ENCODE measurements around the gene VASN.
"Not testable (repeated sequence)": the region's sequence is repeated elsewhere in the genome, so short reads cannot be mapped to it uniquely, and the experiment has no call there.

Gene VASN

DNA sequence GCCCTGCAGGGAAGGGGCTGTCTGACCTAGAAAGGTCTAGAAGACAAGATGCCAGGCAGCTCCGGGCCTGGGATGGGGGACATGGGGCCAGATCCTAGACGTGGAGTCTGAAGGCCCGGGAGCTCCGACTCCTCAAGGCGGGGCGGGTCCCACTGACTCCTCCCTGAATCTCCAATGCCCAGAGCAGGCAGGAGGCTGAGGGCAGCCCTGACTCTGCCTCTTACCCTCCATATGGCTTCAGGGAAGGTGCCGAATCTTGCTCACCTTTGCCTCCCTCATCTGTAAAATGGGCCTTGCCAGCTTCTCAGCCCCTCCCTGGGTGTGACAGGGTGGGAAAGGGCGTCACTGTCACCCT, 14.8 kb downstream of the VASN start:
- no peak for DNase-seq

DNA sequence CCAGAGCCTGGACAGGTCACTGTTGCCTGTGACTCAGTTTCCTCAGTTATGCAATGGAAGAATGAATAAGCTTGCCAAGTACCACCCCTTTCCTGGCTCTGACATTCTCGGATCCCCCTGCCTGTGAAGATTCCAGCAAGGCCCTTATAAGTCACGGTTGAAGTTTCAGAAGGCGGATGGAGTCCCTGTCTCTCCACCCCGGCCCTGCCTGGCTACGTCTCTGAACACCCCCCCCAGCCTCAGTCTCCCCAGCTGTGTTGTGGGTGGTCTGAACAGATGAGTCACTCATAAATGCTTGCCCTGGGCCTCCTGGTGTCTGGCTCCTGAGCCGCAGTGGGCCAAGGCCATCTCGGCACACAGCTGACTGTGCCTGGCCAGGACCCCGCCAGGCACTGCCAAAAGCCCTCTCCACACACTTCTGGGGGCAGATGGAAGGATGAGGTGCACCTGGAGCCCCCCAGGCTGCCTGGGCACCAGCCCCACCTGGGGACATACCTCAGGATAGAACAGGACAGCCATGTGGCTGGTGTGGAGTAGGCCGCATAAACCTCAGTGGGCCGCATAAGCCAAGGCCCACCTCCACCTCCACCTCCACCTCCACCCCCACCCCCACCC, 15.4 kb downstream of the VASN start:
- no peak for DNase-seq

- no peak for DNase-seq
These were observed 16.1 kb downstream of the VASN start for GRCh38 chr16:4387781-4388180.

DNA sequence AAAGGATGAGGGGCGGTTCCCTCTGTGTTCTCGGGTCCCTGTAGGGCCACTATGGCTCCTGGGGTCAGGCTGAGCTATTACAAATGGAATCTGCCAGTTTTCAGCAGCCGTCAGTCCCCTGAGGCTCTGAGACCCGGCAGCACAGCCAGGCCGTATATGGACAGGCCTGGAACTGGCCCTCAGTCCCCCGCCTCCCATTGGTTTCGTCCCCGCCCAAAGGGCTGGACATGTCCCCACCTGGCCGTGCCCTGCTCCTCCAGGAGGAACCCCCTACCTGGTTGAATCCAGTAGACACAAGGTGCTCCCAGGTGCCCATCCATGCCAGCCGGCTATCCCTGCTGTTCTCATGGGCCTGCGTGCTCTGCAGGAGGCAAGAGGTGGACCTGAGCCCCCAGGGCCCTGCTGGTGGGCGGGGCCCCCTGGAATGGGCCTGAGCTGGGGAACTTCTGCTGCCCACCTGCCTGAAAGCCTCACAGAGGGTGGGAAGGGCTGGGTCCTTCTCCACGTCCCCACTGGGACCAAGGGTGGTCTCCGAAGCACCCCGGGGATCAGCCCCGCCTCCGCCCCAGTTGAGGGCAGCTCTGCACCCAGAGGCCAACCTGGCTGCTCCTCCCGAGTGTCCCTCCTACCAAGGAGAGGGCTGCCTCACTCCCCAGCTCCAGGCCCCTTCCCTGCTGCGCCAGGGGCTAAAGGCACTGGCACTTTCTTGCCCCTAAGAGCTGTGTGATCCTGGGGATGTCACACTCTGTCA, 16.8 kb downstream of the VASN start:
- no peak for DNase-seq

DNA sequence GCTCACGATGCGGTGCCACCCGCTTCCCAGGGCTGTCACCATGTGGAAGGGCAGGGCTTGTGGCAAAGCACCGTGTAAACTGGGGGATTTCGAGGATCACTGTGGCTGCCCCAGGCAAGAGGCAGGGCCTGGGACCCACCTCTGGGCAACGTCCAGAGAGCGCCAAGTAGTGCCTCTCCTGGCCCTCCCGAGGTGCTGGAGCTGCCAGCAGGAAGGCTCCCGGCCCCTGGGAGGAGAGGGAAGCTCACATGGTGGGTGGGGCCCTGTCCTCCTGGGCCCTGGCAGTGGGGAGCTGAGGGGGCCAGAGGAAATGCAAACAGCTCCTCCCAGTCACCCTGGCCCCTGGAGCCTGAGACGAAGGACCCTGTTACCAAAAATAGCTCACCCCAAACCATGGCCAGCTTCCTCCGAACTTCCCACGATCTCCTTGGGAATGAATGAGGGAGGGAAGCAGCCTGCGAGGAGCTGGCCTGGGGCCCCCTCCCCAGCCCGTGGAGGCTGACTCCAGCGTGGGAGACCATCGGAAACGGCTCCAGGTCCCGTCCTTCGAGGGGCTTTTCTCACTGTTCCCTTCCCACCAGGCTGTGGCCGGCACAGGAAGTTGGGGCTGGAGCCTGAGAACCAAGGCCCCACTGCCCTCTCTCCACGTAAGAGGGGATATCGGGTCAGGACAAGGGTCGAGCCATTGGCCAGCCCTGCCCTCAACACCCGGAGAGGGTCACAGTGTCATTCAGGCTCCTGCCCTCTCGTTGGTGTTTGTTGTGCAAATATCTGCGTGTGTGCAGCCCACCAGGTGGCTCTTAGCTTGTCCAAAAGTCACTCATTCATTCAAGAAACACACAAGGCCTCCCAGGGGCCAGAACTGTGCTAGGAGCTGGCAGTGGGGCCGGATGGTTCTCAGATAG, 17.7 kb downstream of the VASN start:
- no peak for DNase-seq

DNA sequence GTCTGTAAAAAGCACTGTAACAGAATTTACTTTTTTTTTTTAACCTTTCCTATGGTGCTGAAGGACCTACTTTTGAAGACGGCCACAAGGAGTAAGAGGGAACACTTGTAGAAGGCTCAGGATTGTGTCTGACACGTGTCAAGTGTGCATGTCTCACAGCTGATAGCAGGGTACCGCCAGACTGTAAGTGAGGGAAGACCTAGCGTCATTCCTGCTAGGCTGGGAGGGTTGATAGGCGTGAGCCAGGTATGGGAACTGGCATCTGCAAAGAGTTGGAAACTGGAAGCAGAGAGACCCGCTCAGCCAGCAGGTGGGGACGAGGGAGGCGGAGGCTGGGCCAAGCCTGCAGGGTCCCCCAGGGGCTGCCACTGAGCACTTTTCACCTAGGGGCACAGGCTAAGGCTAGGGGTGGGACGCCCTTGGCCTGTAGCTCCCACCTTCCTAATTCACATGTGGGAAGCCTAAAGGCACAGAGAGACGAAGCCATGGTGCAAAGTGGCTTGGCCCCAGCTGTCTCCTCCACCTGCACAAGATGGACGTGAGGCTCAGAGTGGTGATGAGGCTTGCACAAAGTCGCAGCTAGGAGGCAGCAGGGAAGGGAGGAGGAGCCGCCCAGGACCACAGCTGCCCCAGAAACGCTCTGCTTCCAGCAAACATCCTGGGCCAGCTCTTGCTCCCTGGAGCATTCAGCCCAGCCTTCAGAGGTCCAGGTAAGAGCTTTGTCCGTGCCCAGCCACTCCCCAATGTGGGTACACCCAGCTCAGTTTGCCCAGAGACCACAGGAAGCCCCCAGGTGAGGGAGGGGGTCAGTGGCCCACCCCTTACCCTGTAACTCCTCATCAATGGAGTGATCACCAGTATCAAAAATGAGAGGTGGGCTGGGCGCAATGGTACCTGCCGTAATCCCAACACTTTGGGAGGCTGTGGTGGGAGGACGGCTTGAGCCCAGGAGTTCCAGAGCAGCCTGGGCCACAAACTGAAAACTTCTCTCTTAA, 18.9 kb downstream of the VASN start:
- no peak for DNase-seq

GRCh38 chr16:4391631-4392381, 20.2 kb downstream of the VASN start:
- no peak for DNase-seq

- no peak for DNase-seq
These were observed 21.0 kb downstream of the VASN start for GRCh38 chr16:4392382-4393239.

DNA sequence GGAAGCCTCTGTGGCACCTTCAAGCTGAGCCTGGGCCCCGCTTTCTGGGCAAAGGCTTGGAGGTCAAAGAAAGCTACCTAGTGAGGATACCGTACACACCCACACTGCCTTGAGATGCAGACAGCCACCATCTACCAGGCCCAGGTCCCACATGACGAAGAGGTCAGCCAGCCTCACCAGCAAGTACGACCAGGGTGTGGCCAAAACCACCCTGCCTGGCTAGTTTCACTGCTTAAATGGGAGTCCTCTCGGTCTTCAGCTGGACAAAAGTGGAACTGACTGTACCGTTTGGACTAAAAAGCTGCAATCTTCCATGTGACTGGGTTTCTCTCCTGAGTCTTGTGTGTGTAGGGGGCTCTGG, 21.6 kb downstream of the VASN start:
- no peak for DNase-seq

GRCh38 chr16:4393850-4394249, 22.2 kb downstream of the VASN start:
- DNase-seq = not testable (repeated sequence)

DNA sequence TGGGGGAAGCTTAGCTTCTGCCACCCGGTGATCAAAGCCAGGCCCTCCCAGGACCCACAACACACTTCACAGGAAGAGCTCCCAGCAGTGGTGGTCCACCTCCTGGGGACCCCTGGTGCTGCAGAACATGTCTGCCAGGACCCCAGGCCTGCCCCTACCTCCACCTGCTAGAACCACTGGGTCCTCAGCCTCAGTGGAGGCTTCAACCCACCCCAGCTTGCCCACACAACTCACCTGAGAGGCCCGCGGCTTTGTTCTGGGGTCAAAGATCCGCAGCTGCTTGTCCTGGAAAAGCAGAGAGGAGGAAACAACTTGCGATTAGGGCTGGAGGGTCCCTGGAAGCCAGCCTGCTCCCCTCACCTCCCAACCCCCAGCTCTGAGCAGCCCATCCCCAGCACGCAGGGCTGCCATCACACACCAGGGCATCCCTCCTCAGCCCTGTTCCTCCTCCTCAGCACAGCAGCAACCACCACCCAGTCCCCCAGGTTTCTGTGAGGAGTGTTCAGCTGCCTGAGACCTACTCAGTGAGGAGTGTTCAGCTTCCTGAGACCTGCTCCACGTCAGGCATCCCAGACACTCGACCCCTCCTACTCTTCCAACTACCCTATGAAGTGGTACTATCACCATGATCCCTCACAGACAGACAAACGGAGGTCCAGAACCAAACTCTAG, 23.5 kb downstream of the VASN start:
- DNase-seq = no peak

GRCh38 chr16:4399001-4399730, 27.5 kb downstream of the VASN start:
- no peak for DNase-seq

DNA sequence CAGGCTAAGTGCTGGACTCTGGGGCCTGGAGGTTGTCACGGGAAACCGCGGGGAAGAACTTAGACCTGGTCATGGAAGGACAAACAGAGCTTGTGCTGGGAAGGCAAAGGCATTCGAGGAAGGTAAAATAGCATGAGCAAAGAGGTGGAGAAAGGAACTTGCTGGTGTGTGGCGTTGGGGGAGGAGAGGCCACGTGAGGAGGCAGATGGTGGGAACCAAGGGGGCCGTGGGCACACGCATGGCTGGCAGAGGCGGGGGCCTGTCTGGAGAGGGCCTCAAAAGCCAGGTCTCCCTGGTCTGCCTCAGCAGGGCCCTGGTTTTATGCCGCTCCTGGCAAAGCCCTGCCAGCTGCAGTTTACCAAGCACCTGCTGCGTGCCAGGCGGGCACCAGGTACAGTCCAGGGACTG, 29.4 kb downstream of the VASN start:
- no peak for DNase-seq

GRCh38 chr16:4401510-4401909, 29.9 kb downstream of the VASN start:
- DNase-seq = no peak

- DNase-seq = peak; percentile 16
These were observed 30.9 kb downstream of the VASN start for GRCh38 chr16:4402439-4403132.

- DNase-seq = no peak
These were observed 31.7 kb downstream of the VASN start for GRCh38 chr16:4403133-4403949.

DNA sequence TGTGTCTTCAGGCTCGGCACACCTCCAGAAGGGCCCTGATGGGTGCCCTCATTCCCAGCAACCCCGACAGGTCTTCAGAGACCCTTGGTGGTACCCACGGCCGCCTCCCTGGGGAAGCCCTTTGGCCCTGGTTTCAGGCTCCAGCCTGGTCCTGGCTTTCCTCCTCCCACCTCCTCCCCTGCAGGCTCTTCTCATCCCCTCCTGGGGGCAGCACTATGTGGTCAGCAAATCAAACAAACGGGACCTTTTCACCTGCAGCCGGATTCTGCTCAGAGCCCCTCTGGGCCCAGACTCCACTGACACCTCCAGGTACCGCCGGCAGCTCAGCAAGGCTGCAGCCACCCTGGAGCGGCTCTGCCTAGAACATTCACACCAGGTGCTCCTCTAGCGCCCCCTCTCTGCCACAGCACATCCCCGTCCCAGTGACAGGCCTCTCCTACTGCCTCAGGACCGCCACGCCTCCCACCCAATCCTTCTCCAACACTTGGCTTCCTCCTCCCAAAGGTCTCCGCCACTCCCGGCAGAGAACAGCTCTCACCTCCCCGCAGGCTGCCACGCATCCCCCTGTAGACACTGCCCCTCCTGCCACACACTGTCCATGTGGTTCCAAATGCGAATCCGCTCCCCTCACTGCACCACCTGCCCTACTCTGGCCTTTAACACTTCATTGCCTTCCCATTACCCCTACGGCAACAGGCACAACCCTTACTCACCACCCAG, 32.8 kb downstream of the VASN start:
- peak; percentile 16 for DNase-seq

All from NCI-H526 treated with DMSO at 0.1 percent for 48 hours (cell line).